ENCODE data around the gene TBC1D16.

The TBC1D16 gene

GRCh38 chr17:79922798-79923197 lies 112.9 kb downstream of the TBC1D16 start:
- no peak for FAIRE-seq

GRCh38 chr17:79922116-79922601 lies 113.5 kb downstream of the TBC1D16 start:
- FAIRE-seq = no peak

- no peak for FAIRE-seq
These were observed 114.1 kb downstream of the TBC1D16 start for GRCh38 chr17:79921411-79922115.

GRCh38 chr17:79920751-79921410 lies 114.8 kb downstream of the TBC1D16 start:
- no peak for FAIRE-seq

GRCh38 chr17:79919862-79920720 lies 115.6 kb downstream of the TBC1D16 start:
- FAIRE-seq = no peak

GRCh38 chr17:79919164-79919585 lies 116.5 kb downstream of the TBC1D16 start:
- no peak for FAIRE-seq

- FAIRE-seq = no peak
These were observed 117.0 kb downstream of the TBC1D16 start for GRCh38 chr17:79918581-79919163.

- FAIRE-seq = no peak
These were observed 117.7 kb downstream of the TBC1D16 start for GRCh38 chr17:79917902-79918484.

GRCh38 chr17:79916991-79917901 lies 118.4 kb downstream of the TBC1D16 start:
- no peak for FAIRE-seq

- FAIRE-seq = no peak
These were observed 119.2 kb downstream of the TBC1D16 start for GRCh38 chr17:79916506-79916905.

GRCh38 chr17:79915850-79916430 lies 119.7 kb downstream of the TBC1D16 start:
- FAIRE-seq = peak; percentile 22

- FAIRE-seq = no peak
These were observed 120.6 kb downstream of the TBC1D16 start for GRCh38 chr17:79914813-79915740.

GRCh38 chr17:79913896-79914812 lies 121.5 kb downstream of the TBC1D16 start:
- FAIRE-seq = no peak

GRCh38 chr17:79913451-79913850 lies 122.2 kb downstream of the TBC1D16 start:
- FAIRE-seq = no peak

GRCh38 chr17:79912552-79913330 lies 122.9 kb downstream of the TBC1D16 start:
- no peak for FAIRE-seq

GRCh38 chr17:79911430-79912399 lies 124.0 kb downstream of the TBC1D16 start:
- FAIRE-seq = no peak

- FAIRE-seq = no peak
These were observed 124.7 kb downstream of the TBC1D16 start for GRCh38 chr17:79910985-79911361.
